OCI-LY1 (cell line): Measurements from ENCODE around the gene MAPK8IP1.

ENCODE experiments used
- H2AFZ ChIP-seq: fragments of 200-600 bp; sonication (generic), shearing (Covaris generic); 2 replicates; pipeline ENCODE4 v1.6.0; 2014; ENCODE audit warnings: antibody characterized with exemption, mild to moderate bottlenecking, low read length
- H3F3A ChIP-seq: fragments of 200-600 bp; sonication (generic), shearing (Covaris generic); 2 replicates; pipeline ENCODE4 v1.6.0; 2014; ENCODE audit warnings: mild to moderate bottlenecking, antibody characterized with exemption, low read length, moderate library complexity; ENCODE audit not compliant: insufficient read depth
- H3K27ac ChIP-seq: fragments of 200-600 bp; sonication (generic); 2 replicates; pipeline ENCODE4 v1.5.1; 2014; ENCODE audit warnings: low read length, mixed run types, mild to moderate bottlenecking, low read depth; ENCODE audit not compliant: poor library complexity, severe bottlenecking
- H3K27me3 ChIP-seq: fragments of 200-600 bp; sonication (generic); 2 replicates; pipeline ENCODE4 v1.6.0; 2014; ENCODE audit warnings: antibody characterized with exemption, mild to moderate bottlenecking, low read length, moderate library complexity; ENCODE audit not compliant: insufficient read depth
- H3K36me3 ChIP-seq: fragments of 200-600 bp; sonication (generic); 2 replicates; pipeline ENCODE4 v1.6.1; 2014; ENCODE audit warnings: mild to moderate bottlenecking, antibody characterized with exemption, low read length, moderate library complexity, mixed read lengths; ENCODE audit not compliant: insufficient read depth
- H3K4me1 ChIP-seq: fragments of 200-600 bp; sonication (generic); 2 replicates; pipeline ENCODE4 v1.5.1; 2014; ENCODE audit warnings: mild to moderate bottlenecking, low read length, moderate library complexity; ENCODE audit not compliant: insufficient read depth, severe bottlenecking
- H3K4me2 ChIP-seq: fragments of 200-600 bp; sonication (generic), shearing (Covaris generic); 2 replicates; pipeline ENCODE4 v1.6.1; 2014; ENCODE audit warnings: low read length
- H3K4me3 ChIP-seq: fragments of 200-600 bp; sonication (generic); 2 replicates; pipeline ENCODE4 v1.5.1; 2014; ENCODE audit warnings: low read length, low read depth, mild to moderate bottlenecking, mixed read lengths; ENCODE audit not compliant: poor library complexity, severe bottlenecking
- H3K79me2 ChIP-seq: fragments of 200-600 bp; shearing (Covaris generic); 2 replicates; pipeline ENCODE4 v1.6.1; 2016; ENCODE audit warnings: mixed run types, low read length, mixed read lengths; ENCODE audit not compliant: insufficient read depth
- H3K9ac ChIP-seq: fragments of 200-600 bp; sonication (generic), shearing (Covaris generic); 2 replicates; pipeline ENCODE4 v1.6.1; 2014; ENCODE audit warnings: mild to moderate bottlenecking, low read length, mixed read lengths
- H3K9me2 ChIP-seq: fragments of 200-600 bp; sonication (generic), shearing (Covaris generic); 2 replicates; pipeline ENCODE4 v1.6.1; 2014; ENCODE audit warnings: low read depth, mild to moderate bottlenecking, low read length, mixed read lengths
- H3K9me3 ChIP-seq: fragments of 200-600 bp; shearing (Covaris generic); 2 replicates; pipeline ENCODE4 v1.6.1; 2014; ENCODE audit warnings: low read length, mixed read lengths
- H4K20me1 ChIP-seq: fragments of 200-600 bp; sonication (generic), shearing (Covaris generic); 2 replicates; pipeline ENCODE4 v1.6.0; 2016; ENCODE audit warnings: mild to moderate bottlenecking, low read length; ENCODE audit not compliant: insufficient read depth
- EZH2 ChIP-seq: fragments of 200-600 bp; sonication (generic), shearing (Covaris generic); IDR thresholded peaks from 2 replicates; pipeline ENCODE4 v1.8.0; 2017; ENCODE audit warnings: borderline replicate concordance, mixed run types, mild to moderate bottlenecking, antibody characterized with exemption, low read length, moderate library complexity, mixed read lengths
- TF ChIP-seq, protein P1 (sequence below): fragments of 200-600 bp; sonication (generic), shearing (Covaris generic); IDR thresholded peaks from 2 replicates; pipeline ENCODE4 v1.5.1; 2017; ENCODE audit warnings: mild to moderate bottlenecking, antibody characterized with exemption, low read length, moderate library complexity, mixed read lengths

MAPK8IP1 gene

DNA sequence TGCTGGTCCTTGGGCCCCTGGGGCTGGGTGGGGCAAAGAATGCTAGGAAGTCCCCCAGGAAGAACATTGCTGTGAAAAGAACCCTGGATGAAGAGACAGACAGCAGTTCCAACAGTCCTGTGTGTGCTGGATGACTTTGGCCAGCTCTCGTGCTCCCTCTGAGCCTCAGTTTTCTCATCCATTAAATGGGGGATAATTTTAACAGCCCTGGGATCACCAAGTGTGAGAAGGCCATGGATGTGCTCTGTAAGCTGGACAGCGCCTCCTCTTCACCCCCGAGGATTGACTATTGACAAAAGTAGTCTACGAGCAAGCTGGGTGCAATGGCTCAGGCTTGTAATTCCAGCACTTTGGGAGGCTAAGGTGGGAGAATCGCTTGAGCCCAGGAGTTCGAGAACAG lies 39.5 kb downstream of the MAPK8IP1 start:
- Histone ChIP-seq H2AFZ (no peak overlapping the region), H3F3A (no peaks in the 10 kb centered on the region), H3K9ac (no peak overlapping the region), H3K4me1 (peaks cover 30% of the 10 kb centered on the region), H4K20me1 (no peaks in the 10 kb centered on the region), H3K27me3 (no peaks in the 10 kb centered on the region; the same call in 1 of the 2 replicates), H3K4me2 (no peak overlapping the region), H3K27ac (no peak overlapping the region), H3K36me3 (no peaks in the 10 kb centered on the region), H3K9me2 (no peaks in the 10 kb centered on the region), H3K9me3 (no peaks in the 10 kb centered on the region), H3K79me2 (no peaks in the 10 kb centered on the region), H3K4me3 (no peak overlapping the region)
- TF ChIP-seq, protein P1, sequence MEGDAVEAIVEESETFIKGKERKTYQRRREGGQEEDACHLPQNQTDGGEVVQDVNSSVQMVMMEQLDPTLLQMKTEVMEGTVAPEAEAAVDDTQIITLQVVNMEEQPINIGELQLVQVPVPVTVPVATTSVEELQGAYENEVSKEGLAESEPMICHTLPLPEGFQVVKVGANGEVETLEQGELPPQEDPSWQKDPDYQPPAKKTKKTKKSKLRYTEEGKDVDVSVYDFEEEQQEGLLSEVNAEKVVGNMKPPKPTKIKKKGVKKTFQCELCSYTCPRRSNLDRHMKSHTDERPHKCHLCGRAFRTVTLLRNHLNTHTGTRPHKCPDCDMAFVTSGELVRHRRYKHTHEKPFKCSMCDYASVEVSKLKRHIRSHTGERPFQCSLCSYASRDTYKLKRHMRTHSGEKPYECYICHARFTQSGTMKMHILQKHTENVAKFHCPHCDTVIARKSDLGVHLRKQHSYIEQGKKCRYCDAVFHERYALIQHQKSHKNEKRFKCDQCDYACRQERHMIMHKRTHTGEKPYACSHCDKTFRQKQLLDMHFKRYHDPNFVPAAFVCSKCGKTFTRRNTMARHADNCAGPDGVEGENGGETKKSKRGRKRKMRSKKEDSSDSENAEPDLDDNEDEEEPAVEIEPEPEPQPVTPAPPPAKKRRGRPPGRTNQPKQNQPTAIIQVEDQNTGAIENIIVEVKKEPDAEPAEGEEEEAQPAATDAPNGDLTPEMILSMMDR, result no peak
- no peak for TF ChIP-seq EZH2

DNA sequence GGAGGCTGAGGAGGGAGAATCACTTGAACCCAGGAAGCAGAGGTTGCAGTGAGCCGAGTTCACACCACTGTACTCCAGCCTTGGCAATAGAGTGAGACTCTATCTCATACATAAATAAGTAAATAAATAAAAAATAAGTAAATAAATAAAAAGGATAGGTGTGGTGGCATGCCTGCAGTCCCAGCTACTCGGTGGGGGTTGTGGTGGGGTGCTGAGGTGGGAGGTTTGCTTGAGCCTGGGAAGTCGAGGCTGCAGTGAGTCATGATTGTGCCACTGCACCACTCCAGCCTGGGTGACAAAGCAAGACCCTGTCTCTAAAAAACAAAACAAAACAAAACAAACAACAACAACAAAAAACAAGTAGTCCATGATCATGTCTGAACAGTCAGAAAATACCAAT lies 40.1 kb downstream of the MAPK8IP1 start:
- Histone ChIP-seq H3K4me1 (peaks cover 36% of the 10 kb centered on the region), H3K27ac (no peak overlapping the region), H3K9me2 (no peaks in the 10 kb centered on the region), H3K9ac (no peak overlapping the region), H3K4me3 (no peak overlapping the region), H3K27me3 (no peaks in the 10 kb centered on the region; the same call in 1 of the 2 replicates), H4K20me1 (no peaks in the 10 kb centered on the region), H3K4me2 (no peak overlapping the region), H2AFZ (no peak overlapping the region), H3F3A (no peaks in the 10 kb centered on the region), H3K36me3 (no peaks in the 10 kb centered on the region), H3K79me2 (no peaks in the 10 kb centered on the region), H3K9me3 (no peaks in the 10 kb centered on the region)
- TF ChIP-seq EZH2, result no peak
- TF ChIP-seq, protein P1, result no peak

DNA sequence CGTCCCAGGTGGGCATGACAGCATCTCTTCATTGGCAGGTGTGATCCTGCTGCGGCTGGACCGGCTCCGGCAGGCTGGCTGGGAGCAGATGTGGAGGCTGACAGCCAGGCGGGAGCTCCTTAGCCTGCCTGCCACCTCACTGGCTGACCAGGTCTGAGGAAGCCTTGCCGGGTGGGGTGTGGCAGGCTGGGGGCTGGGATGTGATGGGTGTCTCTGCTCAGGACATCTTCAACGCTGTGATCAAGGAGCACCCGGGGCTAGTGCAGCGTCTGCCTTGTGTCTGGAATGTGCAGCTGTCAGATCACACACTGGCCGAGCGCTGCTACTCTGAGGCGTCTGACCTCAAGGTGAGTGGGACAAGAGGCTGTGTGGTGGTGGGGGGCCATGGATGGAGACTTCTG lies 40.5 kb downstream of the MAPK8IP1 start:
- no peaks in the 10 kb centered on the region for H3K79me2 ChIP-seq
- H3K9ac ChIP-seq, result no peak overlapping the region
- no peak overlapping the region for H2AFZ ChIP-seq
- H3K27me3 ChIP-seq, result no peaks in the 10 kb centered on the region; the same call in 1 of the 2 replicates
- H3K4me1 ChIP-seq, result peaks cover 41% of the 10 kb centered on the region
- no peaks in the 10 kb centered on the region for H3K9me2 ChIP-seq
- H3K36me3 ChIP-seq, result no peaks in the 10 kb centered on the region
- no peaks in the 10 kb centered on the region for H3K9me3 ChIP-seq
- H3K4me3 ChIP-seq, result no peak overlapping the region
- H3K27ac ChIP-seq, result no peak overlapping the region
- no peak overlapping the region for H3K4me2 ChIP-seq
- TF ChIP-seq, protein P1, result no peak
- no peak for TF ChIP-seq EZH2
- no peaks in the 10 kb centered on the region for H3F3A ChIP-seq
- no peaks in the 10 kb centered on the region for H4K20me1 ChIP-seq
